Measurements from ENCODE around the gene AP5B1.

The AP5B1 gene, protein sequence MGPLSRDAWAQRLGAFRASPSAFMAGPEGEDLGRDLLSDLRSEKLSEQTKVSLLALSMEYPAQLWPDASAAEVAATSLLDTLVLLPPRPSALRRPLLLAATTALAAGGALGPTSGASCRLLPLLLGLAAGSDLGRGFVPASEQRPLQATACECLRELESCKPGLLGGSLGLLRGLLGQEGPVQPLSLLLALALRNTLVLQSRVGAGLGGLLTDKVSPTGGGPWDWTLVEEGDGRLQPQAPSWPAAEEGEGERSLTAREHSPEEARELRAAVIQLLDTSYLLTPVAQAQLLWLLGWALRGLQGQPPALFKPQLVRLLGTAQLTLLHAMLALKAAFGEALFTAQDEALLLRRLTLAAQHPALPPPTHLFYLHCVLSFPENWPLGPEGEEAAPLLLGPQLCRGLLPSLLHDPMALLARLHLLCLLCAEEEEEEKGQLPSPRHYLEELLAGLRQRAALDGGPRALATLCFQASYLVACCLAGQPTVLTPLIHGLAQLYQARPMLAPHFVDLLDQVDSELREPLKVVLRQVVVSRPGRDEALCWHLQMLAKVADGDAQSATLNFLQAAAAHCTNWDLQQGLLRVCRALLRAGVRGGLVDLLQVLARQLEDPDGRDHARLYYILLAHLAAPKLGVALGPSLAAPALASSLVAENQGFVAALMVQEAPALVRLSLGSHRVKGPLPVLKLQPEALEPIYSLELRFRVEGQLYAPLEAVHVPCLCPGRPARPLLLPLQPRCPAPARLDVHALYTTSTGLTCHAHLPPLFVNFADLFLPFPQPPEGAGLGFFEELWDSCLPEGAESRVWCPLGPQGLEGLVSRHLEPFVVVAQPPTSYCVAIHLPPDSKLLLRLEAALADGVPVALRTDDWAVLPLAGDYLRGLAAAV
- long read RNA-seq, partial matches to known transcripts = 0 of 18 reads
- long read RNA-seq, other reads (novel, unspliced or antisense) = 18 of 18 reads

DNA sequence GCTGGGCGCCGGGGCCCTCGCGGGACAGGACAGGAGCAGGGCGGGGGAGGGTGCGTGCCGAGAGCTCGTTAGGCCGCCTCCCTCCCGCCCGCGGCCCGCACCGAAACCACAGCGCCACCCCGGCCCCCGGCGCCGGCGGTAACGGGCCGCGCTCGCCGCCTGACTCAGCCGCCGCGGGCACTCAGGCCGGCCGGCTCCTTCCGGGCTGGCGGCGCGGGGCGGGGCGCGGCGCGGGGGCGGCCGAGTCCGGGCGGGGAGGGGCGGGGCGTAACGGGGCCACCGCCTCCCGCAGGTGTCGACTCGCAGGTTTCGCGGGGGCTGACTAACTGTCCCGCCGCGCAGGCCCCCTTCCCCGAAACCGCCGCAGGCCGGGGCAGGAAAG lies at the start of gene AP5B1:
Gene AP5B1, minus strand, starts transcription at position 207 of the 382 bp plus-strand sequence. CDS start 385 bp downstream, outside the sequence.
- TF ChIP-seq SPI1 (IDR thresholded peaks at IDR 0.05; ENCODE audit: borderline replicate concordance, low read depth) = no peak
- TF ChIP-seq GABPA (IDR thresholded peaks at IDR 0.05; ENCODE audit: low read depth) = no peak
- peak; percentile 12; the same call in 1 of the 2 replicates for TF ChIP-seq POLR2AphosphoS5 (IDR thresholded peaks at IDR 0.05; ENCODE audit: low read depth)
- peaks cover 10% of the 10 kb centered on the region for H3K27me3 ChIP-seq (ENCODE audit: insufficient read depth, poor library complexity, severe bottlenecking)
- peak within 1 kb of the TSS; percentile 54 for H3K4me3 ChIP-seq (replicated peaks; ENCODE audit: insufficient read depth, low read length)
- peak within 1 kb of the TSS; percentile 97 for H3K27ac ChIP-seq (replicated peaks)
- peak; percentile 41 to 61 for DNase-seq (ENCODE audit: low read depth in 1 of 2, low spot score in 1 of 2)

DNA sequence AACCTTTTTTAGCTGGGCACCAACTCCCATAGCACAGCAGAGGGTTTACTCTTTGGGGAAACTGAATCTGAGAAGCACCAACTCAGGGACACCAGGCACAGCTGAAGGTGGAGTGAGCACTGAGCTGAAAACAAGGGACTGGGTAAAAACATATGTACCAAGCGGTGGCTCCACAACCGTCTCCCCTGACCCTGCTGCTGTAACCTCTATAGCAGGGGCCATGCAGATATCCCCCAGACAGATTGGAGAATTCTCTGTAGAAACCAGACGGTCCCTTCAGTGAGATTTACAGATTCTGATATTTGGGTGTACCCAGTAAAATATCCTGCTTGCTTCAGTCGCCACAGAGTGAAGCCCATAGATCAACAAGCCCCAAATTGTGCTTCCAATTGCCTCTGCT lies 48.7 kb upstream of the AP5B1 start:
- no peak for DNase-seq (ENCODE audit: low read depth in 1 of 2, low spot score in 1 of 2)
- H3K27ac ChIP-seq (replicated peaks) = no peak overlapping the region
- H3K4me3 ChIP-seq (replicated peaks; ENCODE audit: insufficient read depth, low read length) = no peak overlapping the region
- TF ChIP-seq, protein P1, sequence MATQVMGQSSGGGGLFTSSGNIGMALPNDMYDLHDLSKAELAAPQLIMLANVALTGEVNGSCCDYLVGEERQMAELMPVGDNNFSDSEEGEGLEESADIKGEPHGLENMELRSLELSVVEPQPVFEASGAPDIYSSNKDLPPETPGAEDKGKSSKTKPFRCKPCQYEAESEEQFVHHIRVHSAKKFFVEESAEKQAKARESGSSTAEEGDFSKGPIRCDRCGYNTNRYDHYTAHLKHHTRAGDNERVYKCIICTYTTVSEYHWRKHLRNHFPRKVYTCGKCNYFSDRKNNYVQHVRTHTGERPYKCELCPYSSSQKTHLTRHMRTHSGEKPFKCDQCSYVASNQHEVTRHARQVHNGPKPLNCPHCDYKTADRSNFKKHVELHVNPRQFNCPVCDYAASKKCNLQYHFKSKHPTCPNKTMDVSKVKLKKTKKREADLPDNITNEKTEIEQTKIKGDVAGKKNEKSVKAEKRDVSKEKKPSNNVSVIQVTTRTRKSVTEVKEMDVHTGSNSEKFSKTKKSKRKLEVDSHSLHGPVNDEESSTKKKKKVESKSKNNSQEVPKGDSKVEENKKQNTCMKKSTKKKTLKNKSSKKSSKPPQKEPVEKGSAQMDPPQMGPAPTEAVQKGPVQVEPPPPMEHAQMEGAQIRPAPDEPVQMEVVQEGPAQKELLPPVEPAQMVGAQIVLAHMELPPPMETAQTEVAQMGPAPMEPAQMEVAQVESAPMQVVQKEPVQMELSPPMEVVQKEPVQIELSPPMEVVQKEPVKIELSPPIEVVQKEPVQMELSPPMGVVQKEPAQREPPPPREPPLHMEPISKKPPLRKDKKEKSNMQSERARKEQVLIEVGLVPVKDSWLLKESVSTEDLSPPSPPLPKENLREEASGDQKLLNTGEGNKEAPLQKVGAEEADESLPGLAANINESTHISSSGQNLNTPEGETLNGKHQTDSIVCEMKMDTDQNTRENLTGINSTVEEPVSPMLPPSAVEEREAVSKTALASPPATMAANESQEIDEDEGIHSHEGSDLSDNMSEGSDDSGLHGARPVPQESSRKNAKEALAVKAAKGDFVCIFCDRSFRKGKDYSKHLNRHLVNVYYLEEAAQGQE (IDR thresholded peaks at IDR 0.05; ENCODE audit: insufficient replicate concordance, low read depth) = no peak
- TF ChIP-seq GABPA (IDR thresholded peaks at IDR 0.05; ENCODE audit: low read depth) = no peak
- no peak for TF ChIP-seq SPI1 (IDR thresholded peaks at IDR 0.05; ENCODE audit: borderline replicate concordance, low read depth)
- no peak for TF ChIP-seq POLR2AphosphoS5 (IDR thresholded peaks at IDR 0.05; ENCODE audit: low read depth)
- TF ChIP-seq, protein P2, sequence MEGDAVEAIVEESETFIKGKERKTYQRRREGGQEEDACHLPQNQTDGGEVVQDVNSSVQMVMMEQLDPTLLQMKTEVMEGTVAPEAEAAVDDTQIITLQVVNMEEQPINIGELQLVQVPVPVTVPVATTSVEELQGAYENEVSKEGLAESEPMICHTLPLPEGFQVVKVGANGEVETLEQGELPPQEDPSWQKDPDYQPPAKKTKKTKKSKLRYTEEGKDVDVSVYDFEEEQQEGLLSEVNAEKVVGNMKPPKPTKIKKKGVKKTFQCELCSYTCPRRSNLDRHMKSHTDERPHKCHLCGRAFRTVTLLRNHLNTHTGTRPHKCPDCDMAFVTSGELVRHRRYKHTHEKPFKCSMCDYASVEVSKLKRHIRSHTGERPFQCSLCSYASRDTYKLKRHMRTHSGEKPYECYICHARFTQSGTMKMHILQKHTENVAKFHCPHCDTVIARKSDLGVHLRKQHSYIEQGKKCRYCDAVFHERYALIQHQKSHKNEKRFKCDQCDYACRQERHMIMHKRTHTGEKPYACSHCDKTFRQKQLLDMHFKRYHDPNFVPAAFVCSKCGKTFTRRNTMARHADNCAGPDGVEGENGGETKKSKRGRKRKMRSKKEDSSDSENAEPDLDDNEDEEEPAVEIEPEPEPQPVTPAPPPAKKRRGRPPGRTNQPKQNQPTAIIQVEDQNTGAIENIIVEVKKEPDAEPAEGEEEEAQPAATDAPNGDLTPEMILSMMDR (IDR thresholded peaks at IDR 0.05; ENCODE audit: insufficient read depth, low read length) = no peak
- no peaks in the 10 kb centered on the region for H3K27me3 ChIP-seq (ENCODE audit: insufficient read depth, poor library complexity, severe bottlenecking)

DNA sequence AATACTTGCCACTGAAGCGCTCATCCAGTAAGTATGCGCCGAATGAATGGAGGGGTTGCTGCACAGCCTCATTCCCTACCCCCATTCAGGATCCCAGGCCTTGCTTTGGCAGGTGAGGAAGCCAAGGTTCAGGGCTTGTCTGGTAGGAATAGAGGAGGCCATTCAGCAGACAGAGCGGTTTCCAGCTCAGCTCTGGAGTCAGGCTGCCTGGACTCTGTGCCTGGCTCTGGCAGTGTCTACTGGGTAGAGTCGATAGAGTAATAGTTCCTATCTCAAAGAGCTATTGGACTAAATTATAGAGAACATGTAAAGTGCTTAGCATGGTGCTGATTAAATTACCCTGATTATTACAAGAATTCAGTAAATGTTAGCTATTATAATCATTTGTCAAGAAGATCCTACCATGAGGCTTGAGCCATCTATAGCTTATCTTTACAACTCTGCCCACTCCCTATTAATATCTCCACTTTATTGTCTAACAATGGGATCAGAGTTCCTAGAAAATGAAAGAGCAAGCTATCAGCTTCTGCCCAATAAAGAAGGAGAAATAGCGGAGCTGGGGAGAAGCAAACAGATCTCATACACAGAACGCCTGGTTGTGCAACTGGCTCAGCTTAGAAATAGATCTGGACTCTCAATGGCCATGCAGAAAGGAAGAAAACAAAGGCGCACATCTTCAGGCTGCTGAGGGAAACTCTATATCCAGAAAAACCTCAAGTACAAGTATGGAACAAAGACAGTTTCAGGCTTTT lies 46.4 kb upstream of the AP5B1 start:
- no peak overlapping the region for H3K27ac ChIP-seq (replicated peaks)
- no peaks in the 10 kb centered on the region for H3K27me3 ChIP-seq (ENCODE audit: insufficient read depth, poor library complexity, severe bottlenecking)
- DNase-seq (ENCODE audit: low read depth in 1 of 2, low spot score in 1 of 2) = no peak
- TF ChIP-seq POLR2AphosphoS5 (IDR thresholded peaks at IDR 0.05; ENCODE audit: low read depth) (no peak), SPI1 (IDR thresholded peaks at IDR 0.05; ENCODE audit: borderline replicate concordance, low read depth) (no peak), GABPA (IDR thresholded peaks at IDR 0.05; ENCODE audit: low read depth) (no peak)
- TF ChIP-seq, protein P1 (IDR thresholded peaks at IDR 0.05; ENCODE audit: insufficient replicate concordance, low read depth) = no peak
- TF ChIP-seq, protein P2 (IDR thresholded peaks at IDR 0.05; ENCODE audit: insufficient read depth, low read length) = no peak
- no peak overlapping the region for H3K4me3 ChIP-seq (replicated peaks; ENCODE audit: insufficient read depth, low read length)
